Right lobe of liver (tissue), 4 donors: ENCODE data around the gene SLC35G2.

Experiments used
- POLR2A ChIP-seq: fragments of 450-650 bp; IDR thresholded peaks from one replicate; pipeline ENCODE4 v1.6.1; 2017; ENCODE audit warnings: antibody characterized with exemption, mild to moderate bottlenecking
- TF ChIP-seq, protein P1 (sequence below), 4 donors: fragments of 200-600 bp in 3 of 4; fragments of 450-650 bp in 1 of 4; IDR thresholded peaks; one replicate each; pipeline versions ENCODE4 v1.5.1 to v1.8.0; 2016 to 2022; ENCODE audit warnings: antibody characterized with exemption in 4 of 4, mild to moderate bottlenecking in 2 of 4
- donor health status: DM: no; HTN: no; CAD: no.
- donor health status: DM: no; HTN: no; CAD: no.
- donor health status: DM: no; HTN: yes; CAD: no.

DNA sequence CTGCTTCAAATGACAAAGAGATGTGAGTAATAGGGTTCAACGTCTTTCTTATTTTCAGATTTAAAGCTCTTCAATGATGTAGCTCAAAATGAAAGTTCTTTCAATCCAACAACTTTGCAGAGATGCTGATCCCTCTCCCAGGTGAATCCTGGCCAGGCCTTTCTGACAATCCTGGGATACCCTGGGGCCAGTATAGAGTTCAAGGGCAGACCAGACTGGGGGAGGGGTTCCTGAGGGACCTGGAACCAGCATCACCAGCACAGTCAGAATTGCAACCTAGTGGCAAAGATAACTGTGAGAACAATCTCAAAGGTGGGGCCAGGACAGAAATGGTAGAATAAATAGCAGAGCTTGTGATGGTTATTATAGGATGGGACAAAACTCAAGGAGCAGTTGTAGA lies 23.4 kb downstream of the SLC35G2 start:
- TF ChIP-seq, protein P1, sequence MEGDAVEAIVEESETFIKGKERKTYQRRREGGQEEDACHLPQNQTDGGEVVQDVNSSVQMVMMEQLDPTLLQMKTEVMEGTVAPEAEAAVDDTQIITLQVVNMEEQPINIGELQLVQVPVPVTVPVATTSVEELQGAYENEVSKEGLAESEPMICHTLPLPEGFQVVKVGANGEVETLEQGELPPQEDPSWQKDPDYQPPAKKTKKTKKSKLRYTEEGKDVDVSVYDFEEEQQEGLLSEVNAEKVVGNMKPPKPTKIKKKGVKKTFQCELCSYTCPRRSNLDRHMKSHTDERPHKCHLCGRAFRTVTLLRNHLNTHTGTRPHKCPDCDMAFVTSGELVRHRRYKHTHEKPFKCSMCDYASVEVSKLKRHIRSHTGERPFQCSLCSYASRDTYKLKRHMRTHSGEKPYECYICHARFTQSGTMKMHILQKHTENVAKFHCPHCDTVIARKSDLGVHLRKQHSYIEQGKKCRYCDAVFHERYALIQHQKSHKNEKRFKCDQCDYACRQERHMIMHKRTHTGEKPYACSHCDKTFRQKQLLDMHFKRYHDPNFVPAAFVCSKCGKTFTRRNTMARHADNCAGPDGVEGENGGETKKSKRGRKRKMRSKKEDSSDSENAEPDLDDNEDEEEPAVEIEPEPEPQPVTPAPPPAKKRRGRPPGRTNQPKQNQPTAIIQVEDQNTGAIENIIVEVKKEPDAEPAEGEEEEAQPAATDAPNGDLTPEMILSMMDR (IDR thresholded peaks at IDR 0.05) = no peak
- no peak for TF ChIP-seq POLR2A
